CD4-positive, alpha-beta T cell treated with Interleukin-17A for 4 hours (primary cell): ENCODE measurements around the gene CCR1.

Experiments used
- DNase-seq: peaks from one replicate; pipeline ENCODE4 v3.0.0-alpha.2; 2020; ENCODE audit warnings: mixed read lengths

CCR1 gene

GRCh38 chr3:46208167-46208704 is at the start of gene CCR1:
CCR1 (minus strand) TSS chr3:46208313; CDS start chr3:46204313, 4,000 bp downstream.
- peak; percentile 8 for DNase-seq

GRCh38 chr3:46252980-46253379 is 44.9 kb upstream of the CCR1 start:
- no peak for DNase-seq

- DNase-seq = no peak
Measured at GRCh38 chr3:46245146-46245545, 37.0 kb upstream of the CCR1 start.

GRCh38 chr3:46243560-46243959 is 35.4 kb upstream of the CCR1 start:
- DNase-seq = no peak

GRCh38 chr3:46242120-46242519 is 34.0 kb upstream of the CCR1 start, which contains the start of gene CCR3:
CCR3 (plus strand) TSS chr3:46242460; CDS start chr3:46265159, 22,699 bp downstream.
- DNase-seq = no peak

GRCh38 chr3:46239952-46240351 is 31.8 kb upstream of the CCR1 start:
- no peak for DNase-seq

- no peak for DNase-seq
Measured at GRCh38 chr3:46239301-46239938, 31.3 kb upstream of the CCR1 start.

GRCh38 chr3:46238386-46238785 is 30.3 kb upstream of the CCR1 start:
- DNase-seq = no peak

- no peak for DNase-seq
Measured at GRCh38 chr3:46236294-46237054, 28.4 kb upstream of the CCR1 start.

GRCh38 chr3:46235425-46235824 is 27.3 kb upstream of the CCR1 start:
- no peak for DNase-seq

GRCh38 chr3:46233194-46233593 is 25.1 kb upstream of the CCR1 start:
- DNase-seq = no peak

GRCh38 chr3:46231323-46231722 is 23.2 kb upstream of the CCR1 start:
- no peak for DNase-seq

- no peak for DNase-seq
Measured at GRCh38 chr3:46228260-46229242, 20.4 kb upstream of the CCR1 start.

- DNase-seq = no peak
Measured at GRCh38 chr3:46222435-46223161, 14.5 kb upstream of the CCR1 start.

- no peak for DNase-seq
Measured at GRCh38 chr3:46221938-46222337, 13.8 kb upstream of the CCR1 start.

GRCh38 chr3:46221391-46221790 is 13.3 kb upstream of the CCR1 start:
- DNase-seq = no peak

- no peak for DNase-seq
Measured at GRCh38 chr3:46218196-46218709, 10.1 kb upstream of the CCR1 start.

- no peak for DNase-seq
Measured at GRCh38 chr3:46215810-46216414, 7.8 kb upstream of the CCR1 start.

- DNase-seq = no peak
Measured at GRCh38 chr3:46214751-46215352, 6.7 kb upstream of the CCR1 start.

GRCh38 chr3:46213201-46213600 is 5.1 kb upstream of the CCR1 start:
- peak; percentile 7 for DNase-seq

- DNase-seq = no peak
Measured at GRCh38 chr3:46212101-46212500, 4.0 kb upstream of the CCR1 start.
